K562 (cell line): ENCODE results near the gene NFATC2. TPM values are rescaled to one million over a fixed set of nuclear protein-coding genes. Genes with fewer than 3 reads are reported as not detected.

ENCODE experiments used
- BRF1 ChIP-seq: IDR thresholded peaks from 3 replicates; pipeline ENCODE4 v1.6.1; 2011; ENCODE audit warnings: borderline replicate concordance, mild to moderate bottlenecking; ENCODE audit not compliant: insufficient read length; ENCODE audit errors: extremely low read depth
- HDAC1 ChIP-seq, 2 experiments: fragments of 450-650 bp; IDR thresholded peaks; 2 replicates each; pipeline ENCODE4 v1.6.1; 2016 to 2017; ENCODE audit warnings: inconsistent platforms in 1 of 2, mild to moderate bottlenecking in 1 of 2, moderate library complexity in 1 of 2
- HDAC3 ChIP-seq: fragments of 450-650 bp; IDR thresholded peaks from 2 replicates; pipeline ENCODE4 v1.6.1; 2018; ENCODE audit warnings: borderline replicate concordance, mild to moderate bottlenecking, moderate library complexity; ENCODE audit not compliant: partially characterized antibody
- HNRNPLL ChIP-seq: fragments of 200-400 bp; formaldehyde crosslinking; IDR thresholded peaks from 2 replicates; pipeline ENCODE4 v1.6.1; 2017; ENCODE audit warnings: low read length, low read depth, mild to moderate bottlenecking; ENCODE audit not compliant: poor library complexity, severe bottlenecking
- ILF3 ChIP-seq: fragments of 450-650 bp; IDR thresholded peaks from 2 replicates; pipeline ENCODE4 v1.6.1; 2018; ENCODE audit warnings: antibody characterized with exemption, mild to moderate bottlenecking, moderate library complexity, borderline replicate concordance
- MAFF ChIP-seq: IDR thresholded peaks from 2 replicates; pipeline ENCODE4 v1.6.1; 2012; ENCODE audit warnings: low read length, improper control_type of control experiment
- MCM7 ChIP-seq, 2 experiments: fragments of 450-650 bp; IDR thresholded peaks; 2 replicates each; pipeline ENCODE4 v1.6.1; 2016 to 2018
- MTA3 ChIP-seq: fragments of 450-650 bp; formaldehyde crosslinking; IDR thresholded peaks from 2 replicates; pipeline ENCODE4 v1.6.1; 2017; ENCODE audit warnings: mild to moderate bottlenecking, borderline replicate concordance
- POLR2G ChIP-seq: fragments of 200-400 bp; formaldehyde crosslinking; IDR thresholded peaks from 2 replicates; pipeline ENCODE4 v1.6.1; 2017; ENCODE audit warnings: low read depth, mild to moderate bottlenecking, antibody characterized with exemption, low read length, moderate library complexity
- RBM34 ChIP-seq: fragments of 200-400 bp; formaldehyde crosslinking; IDR thresholded peaks from 2 replicates; pipeline ENCODE4 v1.6.1; 2018; ENCODE audit warnings: low read length, borderline replicate concordance; ENCODE audit not compliant: insufficient read depth
- SMAD3 ChIP-seq: fragments of 450-650 bp; formaldehyde crosslinking; conservative IDR thresholded peaks from 2 replicates; pipeline ENCODE4 v1.4.0; 2020; ENCODE audit warnings: mild to moderate bottlenecking
- SREBF1 ChIP-seq: fragments of 150-350 bp; IDR thresholded peaks from 2 replicates; pipeline ENCODE4 v1.6.1; 2014; ENCODE audit warnings: antibody characterized with exemption, low read depth, low read length, borderline replicate concordance
- ZNF175 ChIP-seq: fragments of 200-800 bp; sonication (Bioruptor generic); IDR thresholded peaks from 2 replicates; pipeline ENCODE4 v1.6.1; 2016; ENCODE audit warnings: low read depth, mild to moderate bottlenecking, missing genetic modification characterization, missing compliant biosample characterization
- ZNF239 ChIP-seq: fragments of 250-450 bp; sonication (Bioruptor Pico); IDR thresholded peaks from 2 replicates; pipeline ENCODE4 v1.4.0; 2020; ENCODE audit warnings: mild to moderate bottlenecking
- ZNF3 ChIP-seq: fragments of 250-450 bp; sonication (Bioruptor Pico); IDR thresholded peaks from 2 replicates; pipeline ENCODE4 v1.5.0; 2021; ENCODE audit warnings: mild to moderate bottlenecking, moderate library complexity
- ZNF398 ChIP-seq: fragments of 250-450 bp; sonication (Bioruptor Pico); IDR thresholded peaks from 2 replicates; pipeline ENCODE4 v1.8.0; 2021; ENCODE audit warnings: moderate library complexity, mild to moderate bottlenecking, inconsistent platforms
- ZNF445 ChIP-seq: fragments of 250-450 bp; sonication (Bioruptor Pico); IDR thresholded peaks from 2 replicates; pipeline ENCODE4 v1.4.0; 2020; ENCODE audit warnings: low read depth, mild to moderate bottlenecking, moderate library complexity
- ZNF449 ChIP-seq: fragments of 250-450 bp; sonication (Bioruptor Pico); IDR thresholded peaks from 2 replicates; pipeline ENCODE4 v1.8.0; 2022; ENCODE audit warnings: moderate library complexity, mild to moderate bottlenecking, inconsistent platforms
- ZNF592 ChIP-seq: fragments of 450-650 bp; IDR thresholded peaks from 2 replicates; pipeline ENCODE4 v1.6.1; 2017; ENCODE audit warnings: antibody characterized with exemption, mild to moderate bottlenecking
- polyA plus RNA-seq, 8 experiments: library from polyadenylated mRNA; depleted of rRNA in 4 of 8; stranded (reverse) in 5 of 8; unstranded in 3 of 8; fragments of >200 nt; fragmentation: Nextera tagmentation in 2 of 8; fragmentation: Illumina TruSeq in 1 of 8; extraction: Ambion mirVana in 2 of 8; extraction: Trizol in 1 of 8; gene quantifications; 2 replicates each; pipeline versions ENCODE4 v1.2.1 to v1.2.3, GENCODE V29; 2011 to 2014; ENCODE audit warnings: inconsistent platforms in 1 of 8, missing spikeins in 1 of 8
- total RNA-seq, 7 experiments: library from RNA; depleted of rRNA in 6 of 7; stranded (reverse); fragments of >200 nt in 6 of 7; fragmentation: Illumina TruSeq in 2 of 7; extraction: Trizol in 2 of 7; gene quantifications; 2 replicates each; pipeline versions ENCODE4 v1.2.1 to v1.2.3, GENCODE V29; 2011 to 2021; ENCODE audit warnings: low replicate concordance in 1 of 7

Gene NFATC2
- total and polyA plus RNA-seq, 9 of the 15 experiments (the other 6 are each of a cell fraction or from before 2014, with no cell fraction given), result 1.9 to 11.2 (median 3.0) TPM

GRCh38 chr20:51373713-51374455 lies 168.6 kb downstream of the NFATC2 start (continued):
- TF ChIP-seq ZNF592, result 0 out of 2 replicates have a peak, but pooled peaks have one; percentile 31
- peak; percentile 40 for TF ChIP-seq HDAC3
- TF ChIP-seq RBM34, result no peak
- TF ChIP-seq ZNF3 (CRISPR knock-in tag), result no peak
- peak; percentile 26; the same call in 1 of the 2 replicates for TF ChIP-seq ZNF239
- no peak for TF ChIP-seq POLR2G
- TF ChIP-seq MCM7 (IDR thresholded peaks at IDR 0.05), result no peak
- no peak for TF ChIP-seq ZNF398 (CRISPR knock-in tag)
- no peak for TF ChIP-seq ZNF175 (CRISPR knock-in tag)
- TF ChIP-seq MTA3, result peak; percentile 45; the same call in 1 of the 2 replicates
- TF ChIP-seq ZNF449 (CRISPR knock-in tag), result no peak
- no peak for TF ChIP-seq SMAD3 (CRISPR knock-in tag)
- no peak for TF ChIP-seq SREBF1
- peak in 1 of 2 experiments; percentile 25; a peak in 1 of 4 replicates for TF ChIP-seq HDAC1 (IDR thresholded peaks at IDR 0.05)
- TF ChIP-seq MAFF, result no peak
- TF ChIP-seq BRF1, result no peak
- no peak for TF ChIP-seq ZNF445 (CRISPR knock-in tag)
- no peak for TF ChIP-seq HNRNPLL
- TF ChIP-seq ILF3, result no peak
